B cell (primary cell): ENCODE data around the gene KLK6. TPM values are rescaled to one million over a fixed set of nuclear protein-coding genes. Genes with fewer than 3 reads are reported as not detected.

ENCODE experiments used
- ATAC-seq: fragments of 200-7000 bp; cut with Tn5 transposase; one replicate; pipeline ENCODE4 v1.10.0; 2021; ENCODE audit warnings: low read depth, mild to moderate bottlenecking, moderate number of reproducible peaks, moderate library complexity
- CTCF ChIA-PET: fragments of 350-600 bp; sonication (Branson Sonifier 250); formaldehyde crosslinking; loops from one replicate; lab custom pipeline; 2021; ENCODE audit warnings: antibody characterized with exemption, inconsistent platforms; lab: Charles Lee
- POLR2A ChIA-PET: fragments of 350-600 bp; sonication (Branson Sonifier 250); formaldehyde crosslinking; loops from one replicate; lab custom pipeline; 2021; ENCODE audit warnings: antibody characterized with exemption; lab: Charles Lee
- DNase-seq: peaks from one replicate; pipeline ENCODE4 v3.0.0; 2013
- H2AFZ ChIP-seq: 2 replicates; pipeline ENCODE4 v1.6.1; 2012; ENCODE audit warnings: mild to moderate bottlenecking, low read depth, low read length; ENCODE audit not compliant: insufficient read depth, poor library complexity, severe bottlenecking
- H3K27ac ChIP-seq, 2 donors: 1 replicate in 1 of 2; 2 replicates in 1 of 2; pipeline ENCODE4 v1.5.1; 2012 to 2013; ENCODE audit warnings: low read length in 2 of 2, mild to moderate bottlenecking in 2 of 2, moderate library complexity in 1 of 2
- H3K27me3 ChIP-seq, 4 experiments: fragments of 200-600 bp in 1 of 4; sonication (generic) in 1 of 4; replicated peaks in 1 of 4; 1 replicate in 2 of 4; 2 replicates in 2 of 4; pipeline versions ENCODE4 v1.6.1 to v1.7.0; 2013 to 2016; ENCODE audit warnings: low read length in 3 of 4, mild to moderate bottlenecking in 2 of 4, mixed read lengths in 1 of 4, moderate library complexity in 1 of 4; ENCODE audit not compliant: insufficient read depth in 4 of 4, control insufficient read depth in 3 of 4; ENCODE audit errors: control extremely low read depth in 1 of 4
- H3K36me3 ChIP-seq, 2 experiments: replicated peaks in 1 of 2; 1 replicate in 1 of 2; 2 replicates in 1 of 2; pipeline versions ENCODE4 v1.6.1 to v1.7.1; 2013; ENCODE audit warnings: low read length in 1 of 2; ENCODE audit not compliant: insufficient read depth in 2 of 2, control insufficient read depth in 1 of 2; ENCODE audit errors: control extremely low read depth in 1 of 2, extremely low read depth in 1 of 2
- H3K4me1 ChIP-seq, 2 donors: fragments of 200-600 bp in 1 of 2; sonication (generic) in 1 of 2; 1 replicate in 1 of 2; 2 replicates in 1 of 2; pipeline versions ENCODE4 v1.5.1 to v1.6.1; 2013 to 2017; ENCODE audit warnings: low read length in 2 of 2; ENCODE audit not compliant: control insufficient read depth in 2 of 2, insufficient read depth in 2 of 2
- H3K4me2 ChIP-seq: replicated peaks from 2 replicates; pipeline ENCODE3; 2012; ENCODE audit warnings: mild to moderate bottlenecking, low read depth, low read length; ENCODE audit not compliant: poor library complexity, severe bottlenecking
- H3K4me3 ChIP-seq, 5 experiments: fragments of 200-600 bp in 1 of 5; sonication (generic) in 1 of 5; 1 replicate in 3 of 5; 2 replicates in 2 of 5; pipeline versions ENCODE4 v1.5.1 to v1.7.0; 2011 to 2016; ENCODE audit warnings: low read length in 4 of 5, mild to moderate bottlenecking in 4 of 5, low read depth in 2 of 5, control low read depth in 1 of 5, moderate library complexity in 1 of 5; ENCODE audit not compliant: insufficient read depth in 1 of 5; ENCODE audit errors: control extremely low read depth in 1 of 5, extremely low read depth in 1 of 5
- H3K79me2 ChIP-seq: fragments of 200-600 bp; sonication (generic); one replicate; pipeline ENCODE4 v1.6.0; 2016; ENCODE audit warnings: low read length; ENCODE audit not compliant: control insufficient read depth, insufficient read depth
- H3K9ac ChIP-seq: fragments of 200-600 bp; sonication (generic); 2 replicates; pipeline ENCODE4 v1.6.1; 2017; ENCODE audit warnings: mild to moderate bottlenecking, low read length, moderate library complexity
- H3K9me3 ChIP-seq, 3 donors: one replicate each; pipeline versions ENCODE4 v1.6.1 to v1.7.1; 2013; ENCODE audit warnings: low read length in 2 of 3; ENCODE audit not compliant: control insufficient read depth in 2 of 3, insufficient read depth in 1 of 3; ENCODE audit errors: control extremely low read depth in 1 of 3
- H4K20me1 ChIP-seq: 2 replicates; pipeline ENCODE4 v1.6.0; 2012; ENCODE audit warnings: mild to moderate bottlenecking, low read length; ENCODE audit not compliant: insufficient read depth, control insufficient read depth, poor library complexity, severe bottlenecking
- H3K27ac Mint-ChIP-seq: one replicate; pipeline ENCODE4 v1.8.0; 2021; ENCODE audit warnings: mixed read lengths
- H3K27me3 Mint-ChIP-seq: one replicate; pipeline ENCODE4 v1.8.0; 2021; ENCODE audit warnings: mixed read lengths
- H3K4me1 Mint-ChIP-seq: one replicate; pipeline ENCODE4 v1.8.0; 2021; ENCODE audit warnings: mixed read lengths
- H3K4me3 Mint-ChIP-seq: one replicate; pipeline ENCODE4 v1.8.0; 2021; ENCODE audit warnings: mixed read lengths
- H3K9me3 Mint-ChIP-seq: one replicate; pipeline ENCODE4 v1.8.0; 2022; ENCODE audit warnings: mixed read lengths; ENCODE audit not compliant: insufficient read depth
- CTCF ChIP-seq: fragments of 200-600 bp; IDR thresholded peaks from one replicate; pipeline ENCODE4 v1.8.0; 2022; ENCODE audit warnings: antibody characterized with exemption, mild to moderate bottlenecking
- EZH2 ChIP-seq: IDR thresholded peaks from 2 replicates; pipeline ENCODE4 v1.6.1; 2012; ENCODE audit warnings: borderline replicate concordance, low read depth, mild to moderate bottlenecking, moderate library complexity, low read length; ENCODE audit not compliant: insufficient read depth, poor library complexity, severe bottlenecking
- WGBS: methylation state at CpG from one replicate; pipeline ENCODE4 v1.1.5; 2013; ENCODE audit warnings: missing lambda C conversion rate; ENCODE audit not compliant: insufficient coverage; 5-methylcytosine and 5-hydroxymethylcytosine counted together
- intact Hi-C: fragments of 100-400 bp; cut with micrococcal nuclease; formaldehyde crosslinking; loops from one replicate; pipeline ENCODE4 v1.10.0; 2022
- polyA plus RNA-seq: library from polyadenylated mRNA; depleted of rRNA; stranded (reverse); fragments of >200 nt; gene quantifications from 2 replicates; pipeline ENCODE4 v1.2.3, GENCODE V29; 2012
- total RNA-seq, 2 donors: library from RNA; stranded (reverse); fragments of 120-200 nt in 1 of 2; gene quantifications; 1 replicate in 1 of 2; 2 replicates in 1 of 2; pipeline versions ENCODE4 v1.2.3 to v1.2.4, GENCODE V29; 2013 to 2022

The KLK6 gene
- total and polyA plus RNA-seq, 2 donors (not counting 1 experiment from before 2014, with no cell fraction given), result not detected

GRCh38 chr19:51014242-51014641, 44.9 kb upstream of the KLK6 start:
- ATAC-seq (no peak), DNase-seq (no peak)
- Histone ChIP-seq H3K79me2 (no peaks in the 10 kb centered on the region), H4K20me1 (no peaks in the 10 kb centered on the region), H3K9ac (no peak overlapping the region), H3K4me2 (no peak overlapping the region), H3K27ac (no peak overlapping the region), H3K9me3 (peaks cover 0 to 28% (median 0%) of the 10 kb centered on the region in 3 donors), H3K27me3 (peaks cover 0 to 49% (median 26%) of the 10 kb centered on the region in 4 experiments), H3K36me3 (no peaks in the 10 kb centered on the region), H2AFZ (no peak overlapping the region), H3K4me1 (peaks cover 7 to 14% of the 10 kb centered on the region in 2 donors), H3K4me3 (no peak overlapping the region)
- WGBS, result 82% methylated on average over 5 of the region's 6 CpGs
- TF ChIP-seq EZH2 (no peak), CTCF (no peak)
- Mint-ChIP-seq H3K4me1 (peaks cover 15% of the 10 kb centered on the region), H3K27ac (no peak overlapping the region), H3K9me3 (no peaks in the 10 kb centered on the region), H3K4me3 (no peak overlapping the region), H3K27me3 (peaks cover 59% of the 10 kb centered on the region)
- CTCF ChIA-PET, result no interaction called here
- intact Hi-C loops, result no loop called here
- POLR2A ChIA-PET, result no interaction called here

- Histone ChIP-seq H3K4me3 (no peak overlapping the region), H3K4me2 (no peak overlapping the region), H3K27ac (no peak overlapping the region), H3K4me1 (peaks cover 6 to 7% of the 10 kb centered on the region in 2 donors), H3K9me3 (peaks cover 0 to 18% (median 0%) of the 10 kb centered on the region in 3 donors), H3K36me3 (no peaks in the 10 kb centered on the region), H3K27me3 (peaks cover 0 to 39% (median 21%) of the 10 kb centered on the region in 4 experiments), H3K79me2 (no peaks in the 10 kb centered on the region), H4K20me1 (no peaks in the 10 kb centered on the region), H2AFZ (no peak overlapping the region), H3K9ac (no peak overlapping the region)
- H3K4me3 Mint-ChIP-seq, result no peak overlapping the region
- H3K27ac Mint-ChIP-seq, result no peak overlapping the region
- ChIA-PET CTCF (no interaction called here), POLR2A (no interaction called here)
- no peak for DNase-seq
- 71% methylated on average over 10 of the region's 12 CpGs for WGBS
- intact Hi-C loops, result no loop called here
- peaks cover 11% of the 10 kb centered on the region for H3K4me1 Mint-ChIP-seq
- TF ChIP-seq EZH2 (no peak), CTCF (no peak)
- H3K27me3 Mint-ChIP-seq, result peaks cover 52% of the 10 kb centered on the region
- H3K9me3 Mint-ChIP-seq, result no peaks in the 10 kb centered on the region
- ATAC-seq, result no peak
Measured at GRCh38 chr19:51012661-51013190, 43.3 kb upstream of the KLK6 start.
